Raji (cell line): ENCODE results near the gene SUSD5.

Source experiments
- POLR2A ChIP-seq: IDR thresholded peaks from 2 replicates; pipeline ENCODE4 v1.6.1; 2011; ENCODE audit warnings: low read depth, low read length, control low read depth; ENCODE audit not compliant: insufficient read depth

SUSD5 gene

GRCh38 chr3:33173103-33173502, 45.5 kb downstream of the SUSD5 start:
- TF ChIP-seq POLR2A, result no peak

- TF ChIP-seq POLR2A, result no peak
These were observed 47.0 kb downstream of the SUSD5 start for GRCh38 chr3:33171580-33171979.

- TF ChIP-seq POLR2A, result no peak
These were observed 48.1 kb downstream of the SUSD5 start for GRCh38 chr3:33170531-33170930.

- no peak for TF ChIP-seq POLR2A
These were observed 50.8 kb downstream of the SUSD5 start for GRCh38 chr3:33167716-33168336.

GRCh38 chr3:33167284-33167683, 51.3 kb downstream of the SUSD5 start:
- TF ChIP-seq POLR2A, result no peak

GRCh38 chr3:33166095-33166494, 52.5 kb downstream of the SUSD5 start:
- no peak for TF ChIP-seq POLR2A

- no peak for TF ChIP-seq POLR2A
These were observed 53.2 kb downstream of the SUSD5 start for GRCh38 chr3:33165372-33165771.

GRCh38 chr3:33159981-33160380, 58.6 kb downstream of the SUSD5 start:
- TF ChIP-seq POLR2A, result no peak

GRCh38 chr3:33159234-33159633, 59.4 kb downstream of the SUSD5 start:
- TF ChIP-seq POLR2A, result no peak

GRCh38 chr3:33155301-33155700, 63.3 kb downstream of the SUSD5 start:
- no peak for TF ChIP-seq POLR2A

GRCh38 chr3:33153782-33154181, 64.8 kb downstream of the SUSD5 start:
- TF ChIP-seq POLR2A, result no peak

- TF ChIP-seq POLR2A, result no peak
These were observed 65.9 kb downstream of the SUSD5 start for GRCh38 chr3:33152363-33153360.

- no peak for TF ChIP-seq POLR2A
These were observed 69.3 kb downstream of the SUSD5 start for GRCh38 chr3:33149342-33149741.

GRCh38 chr3:33146791-33147445, 71.7 kb downstream of the SUSD5 start:
- TF ChIP-seq POLR2A, result no peak

- no peak for TF ChIP-seq POLR2A
These were observed 72.6 kb downstream of the SUSD5 start for GRCh38 chr3:33145901-33146580.
